H1 (cell line): Measurements from ENCODE around the gene HNRNPM. TPM values are rescaled to one million over a fixed set of nuclear protein-coding genes. Genes with fewer than 3 reads are reported as not detected.

Experiments used
- CHD2 ChIP-seq: IDR thresholded peaks from 2 replicates; pipeline ENCODE4 v1.6.1; 2012; ENCODE audit warnings: low read length, improper control_type of control experiment
- CHD7 ChIP-seq: fragments of 300-600 bp; sonication (generic); IDR thresholded peaks from 2 replicates; pipeline ENCODE4 v1.7.1; 2012; ENCODE audit warnings: low read length, moderate library complexity, mild to moderate bottlenecking, inconsistent platforms; ENCODE audit not compliant: insufficient replicate concordance
- EZH2 ChIP-seq: fragments of 200-600 bp; sonication (generic); IDR thresholded peaks from 2 replicates; pipeline ENCODE4 v1.7.1; 2012; ENCODE audit warnings: low read depth, mild to moderate bottlenecking, moderate library complexity, low read length, inconsistent platforms; ENCODE audit not compliant: severe bottlenecking
- FOSL1 ChIP-seq: IDR thresholded peaks from 2 replicates; pipeline ENCODE4 v1.6.1; 2011; ENCODE audit warnings: mild to moderate bottlenecking, low read depth, low read length, moderate library complexity; ENCODE audit not compliant: insufficient read depth
- GTF2F1 ChIP-seq: IDR thresholded peaks from 2 replicates; pipeline ENCODE4 v1.6.1; 2012; ENCODE audit warnings: low read depth, low read length, improper control_type of control experiment, borderline replicate concordance
- NRF1 ChIP-seq: IDR thresholded peaks from 2 replicates; pipeline ENCODE4 v1.6.1; 2011; ENCODE audit warnings: mild to moderate bottlenecking, low read depth, low read length, improper control_type of control experiment
- SAP30 ChIP-seq: fragments of 300-600 bp; sonication (generic); IDR thresholded peaks from 2 replicates; pipeline ENCODE4 v1.7.1; 2012; ENCODE audit warnings: low read length, moderate library complexity, mild to moderate bottlenecking, inconsistent platforms; ENCODE audit not compliant: insufficient read depth, insufficient replicate concordance
- SP2 ChIP-seq: IDR thresholded peaks from 2 replicates; pipeline ENCODE4 v1.6.1; 2012; ENCODE audit warnings: mild to moderate bottlenecking, low read length, inconsistent platforms
- polyA plus RNA-seq, 7 experiments: library from polyadenylated mRNA; depleted of rRNA in 3 of 7; stranded (reverse) in 5 of 7; unstranded in 2 of 7; fragments of >200 nt in 5 of 7; fragments of 200-250 nt in 2 of 7; gene quantifications; 1 replicate in 5 of 7; 2 replicates in 1 of 7; 4 replicates in 1 of 7; pipeline versions ENCODE4 v1.2.1 to v1.2.3, GENCODE V29; 2011 to 2013; ENCODE audit warnings: missing spikeins in 2 of 7, mixed read lengths in 2 of 7
- total RNA-seq: library from RNA; stranded (reverse); fragmentation: NEBNext Ultra II Directional; extraction: Animal tissue kit (Norgen Biotek cat#: 25700); gene quantifications from 2 replicates; pipeline ENCODE4 v1.2.1, GENCODE V29; 2021

Gene HNRNPM
- total and polyA plus RNA-seq, 2 of the 8 experiments (the other 6 are each of a cell fraction or from before 2014, with no cell fraction given): 375 to 474 TPM

DNA sequence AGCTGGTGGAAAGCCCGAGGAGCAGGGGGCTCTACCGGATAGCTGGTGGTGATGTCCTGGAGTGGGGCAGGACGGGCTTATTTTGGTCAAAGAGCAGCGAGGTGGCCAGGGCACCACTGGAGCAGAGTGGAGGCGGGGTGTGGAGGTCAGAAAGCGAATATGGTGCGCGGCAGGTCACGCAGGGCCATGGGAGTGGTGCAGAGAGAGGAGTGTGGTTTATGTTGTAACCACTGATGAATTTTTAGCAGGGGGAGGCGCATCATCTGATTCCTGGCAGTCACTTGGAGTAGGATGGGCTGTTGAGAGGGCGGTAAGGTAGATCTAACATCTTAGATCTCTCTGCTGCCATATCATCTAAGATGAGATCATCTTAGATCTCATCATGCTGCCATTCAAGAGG lies 70.5 kb downstream of the HNRNPM start (continued):
- TF ChIP-seq EZH2 (no peak), CHD7 (no peak), FOSL1 (no peak), SP2 (no peak), GTF2F1 (no peak), NRF1 (no peak), SAP30 (no peak), CHD2 (no peak)
